AG04450 (cell line): ENCODE measurements around the gene SUMF2. TPM values are rescaled to one million over a fixed set of nuclear protein-coding genes. Genes with fewer than 3 reads are reported as not detected.

ENCODE experiments used
- CTCF ChIA-PET: fragments of 300-600, 350-600 bp; formaldehyde crosslinking; extraction: SDS; loops from one replicate; lab custom pipeline; 2022; ENCODE audit warnings: antibody characterized with exemption, inconsistent platforms; lab: Charles Lee
- POLR2A ChIA-PET: fragments of 350-600 bp; formaldehyde crosslinking; extraction: SDS; loops from one replicate; lab custom pipeline; 2021; ENCODE audit warnings: antibody characterized with exemption, inconsistent platforms; lab: Yijun Ruan, JAX
- DNase-seq: peaks from one replicate; pipeline ENCODE4 v3.0.0-alpha.2; 2011; ENCODE audit warnings: low read depth, low spot score
- H3K27ac ChIP-seq: one replicate; pipeline ENCODE4 v1.5.1; 2012; ENCODE audit warnings: low read depth, low read length, control low read depth
- H3K27me3 ChIP-seq: one replicate; pipeline ENCODE4 v1.6.0; 2012; ENCODE audit warnings: low read length; ENCODE audit not compliant: control insufficient read depth, insufficient read depth
- H3K4me3 ChIP-seq: 2 replicates; pipeline ENCODE4 v1.5.1; 2011; ENCODE audit warnings: mild to moderate bottlenecking, low read depth, low read length, control low read depth
- H3K9me3 ChIP-seq: 2 replicates; pipeline ENCODE4 v1.5.1; 2012; ENCODE audit warnings: low read length; ENCODE audit not compliant: control insufficient read depth, insufficient read depth
- polyA plus RNA-seq: library from polyadenylated mRNA; depleted of rRNA; stranded (reverse); fragments of >200 nt; gene quantifications from 2 replicates; pipeline ENCODE4 v1.2.3, GENCODE V29; 2011; rRNA removed
- small RNA-seq: library from RNA; depleted of rRNA; stranded (forward); fragments of <200 nt; gene quantifications from one replicate; pipeline ENCODE3, GENCODE V24; 2012; ENCODE audit warnings: low read depth; ENCODE audit not compliant: insufficient read length
- TF ChIP-seq, protein P1 (sequence below): IDR thresholded peaks from 2 replicates; pipeline ENCODE4 v1.5.1; 2011; ENCODE audit warnings: low read depth, low read length, control low read depth, inconsistent platforms

Gene SUMF2
- polyA plus RNA-seq, 1 experiment: 95.4 TPM

DNA sequence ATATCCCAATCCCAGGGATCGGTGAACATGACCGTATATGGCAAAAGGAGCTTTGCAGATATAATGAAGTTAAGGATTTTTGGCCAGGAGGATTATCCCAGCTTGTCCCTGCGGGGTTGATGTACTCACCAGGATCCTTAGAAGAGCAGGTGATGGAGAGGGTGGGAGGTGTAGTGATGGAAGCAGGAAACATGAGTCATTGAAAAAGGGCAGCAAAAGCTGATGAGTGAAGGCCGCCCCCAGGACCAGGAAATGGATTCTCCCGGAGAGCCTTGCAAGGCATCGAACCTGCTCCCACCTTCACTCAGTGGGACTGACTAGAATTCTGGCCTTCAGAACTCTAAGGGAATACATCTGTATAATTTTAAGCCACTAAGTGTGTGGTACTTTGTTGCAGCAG, 57.4 kb downstream of the SUMF2 start:
- Histone ChIP-seq H3K27ac (no peak overlapping the region), H3K4me3 (no peak overlapping the region), H3K9me3 (no peaks in the 10 kb centered on the region), H3K27me3 (peaks cover 4% of the 10 kb centered on the region)
- TF ChIP-seq, protein P1, sequence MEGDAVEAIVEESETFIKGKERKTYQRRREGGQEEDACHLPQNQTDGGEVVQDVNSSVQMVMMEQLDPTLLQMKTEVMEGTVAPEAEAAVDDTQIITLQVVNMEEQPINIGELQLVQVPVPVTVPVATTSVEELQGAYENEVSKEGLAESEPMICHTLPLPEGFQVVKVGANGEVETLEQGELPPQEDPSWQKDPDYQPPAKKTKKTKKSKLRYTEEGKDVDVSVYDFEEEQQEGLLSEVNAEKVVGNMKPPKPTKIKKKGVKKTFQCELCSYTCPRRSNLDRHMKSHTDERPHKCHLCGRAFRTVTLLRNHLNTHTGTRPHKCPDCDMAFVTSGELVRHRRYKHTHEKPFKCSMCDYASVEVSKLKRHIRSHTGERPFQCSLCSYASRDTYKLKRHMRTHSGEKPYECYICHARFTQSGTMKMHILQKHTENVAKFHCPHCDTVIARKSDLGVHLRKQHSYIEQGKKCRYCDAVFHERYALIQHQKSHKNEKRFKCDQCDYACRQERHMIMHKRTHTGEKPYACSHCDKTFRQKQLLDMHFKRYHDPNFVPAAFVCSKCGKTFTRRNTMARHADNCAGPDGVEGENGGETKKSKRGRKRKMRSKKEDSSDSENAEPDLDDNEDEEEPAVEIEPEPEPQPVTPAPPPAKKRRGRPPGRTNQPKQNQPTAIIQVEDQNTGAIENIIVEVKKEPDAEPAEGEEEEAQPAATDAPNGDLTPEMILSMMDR: no peak
- DNase-seq: no peak
- ChIA-PET CTCF (no interaction called here), POLR2A (no interaction called here)

DNA sequence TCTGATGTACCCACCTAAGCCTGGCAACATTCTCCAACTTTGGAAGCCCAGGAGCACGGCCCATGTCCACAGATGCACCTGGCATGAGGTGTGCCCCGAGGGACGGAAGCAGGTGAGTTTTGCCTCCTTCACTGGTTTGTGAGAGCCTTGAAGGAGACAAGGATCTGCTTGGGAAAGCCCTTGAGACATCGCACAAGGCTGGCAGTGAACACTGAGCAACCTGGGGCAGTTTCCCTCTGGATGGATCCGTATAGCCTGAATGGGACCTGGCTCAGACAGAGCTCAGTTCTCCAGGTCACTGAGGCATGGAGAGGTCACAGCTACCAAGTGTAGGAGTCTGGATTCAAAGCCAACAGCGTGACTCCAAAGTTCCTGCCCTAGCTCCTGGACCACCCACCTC, 60.9 kb downstream of the SUMF2 start:
- ChIA-PET CTCF (no interaction called here), POLR2A (no interaction called here)
- DNase-seq: no peak
- H3K4me3 ChIP-seq: no peak overlapping the region
- TF ChIP-seq, protein P1: no peak
- H3K27ac ChIP-seq: no peak overlapping the region
- H3K27me3 ChIP-seq: no peaks in the 10 kb centered on the region
- no peaks in the 10 kb centered on the region for H3K9me3 ChIP-seq

DNA sequence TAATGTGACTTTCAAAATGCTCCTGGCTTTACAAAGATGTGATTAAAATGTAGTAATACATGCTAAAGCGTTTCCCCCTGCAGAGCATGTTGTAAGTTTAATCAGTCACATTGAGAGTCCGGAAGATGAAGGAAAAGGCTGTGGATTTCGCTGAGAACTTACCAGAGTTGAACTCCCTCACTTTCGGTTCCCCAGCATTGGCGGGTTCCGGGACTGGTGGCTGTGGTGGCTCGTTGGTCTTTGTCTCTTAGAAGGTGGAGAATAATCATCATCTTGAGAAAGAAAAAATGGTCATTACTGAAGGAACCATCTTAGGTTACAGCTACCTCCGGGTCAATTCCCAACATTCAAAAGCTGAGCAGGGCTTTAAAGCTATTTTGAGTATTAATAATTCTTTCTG, 61.7 kb downstream of the SUMF2 start:
- H3K27ac ChIP-seq: no peak overlapping the region
- H3K4me3 ChIP-seq: no peak overlapping the region
- TF ChIP-seq, protein P1: no peak
- no peaks in the 10 kb centered on the region for H3K27me3 ChIP-seq
- H3K9me3 ChIP-seq: no peaks in the 10 kb centered on the region
- POLR2A ChIA-PET: no interaction called here
- DNase-seq: no peak
- CTCF ChIA-PET: no interaction called here

DNA sequence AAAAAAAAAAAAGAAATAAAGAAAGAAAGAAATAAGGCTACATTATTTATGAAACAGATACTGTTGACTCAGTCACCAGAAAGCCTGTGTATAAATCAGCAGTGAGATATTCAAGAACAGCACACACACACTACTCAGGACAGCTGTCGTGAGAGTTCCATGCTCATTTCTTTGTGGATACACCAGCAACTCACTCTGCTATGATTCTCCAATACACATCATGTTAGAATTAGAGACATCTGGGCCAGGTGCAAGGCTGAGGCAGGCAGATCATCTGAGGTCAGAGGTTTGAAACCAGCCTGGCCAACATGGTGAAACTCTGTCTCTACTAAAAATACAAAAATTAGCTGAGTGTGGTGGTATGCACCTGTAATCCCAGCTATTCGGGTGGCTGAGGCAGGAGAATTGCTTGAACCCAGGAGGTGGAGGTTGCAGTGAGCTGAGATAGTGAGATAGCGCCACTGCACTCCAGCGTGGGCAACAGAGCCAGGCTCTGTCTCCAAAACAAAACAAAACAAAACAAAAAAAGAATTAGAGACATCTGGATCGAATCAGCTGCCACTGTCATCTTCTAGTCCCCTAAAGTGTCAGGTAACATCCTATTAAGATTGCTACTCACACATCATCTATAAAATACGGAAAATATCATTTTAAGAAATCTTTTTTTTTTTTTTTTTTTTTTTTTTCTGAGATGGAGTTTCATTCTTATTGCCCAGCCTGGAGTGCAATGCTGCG, 63.3 kb downstream of the SUMF2 start:
- no peak overlapping the region for H3K27ac ChIP-seq
- H3K4me3 ChIP-seq: no peak overlapping the region
- no peaks in the 10 kb centered on the region for H3K9me3 ChIP-seq
- no peak for DNase-seq
- CTCF ChIA-PET: no interaction called here
- POLR2A ChIA-PET: interaction anchor here (0.7 kb wide), 1 partner anchor 1102 kb away, joined by 4 read pairs; no protein-coding TSS in a partner anchor
- no peaks in the 10 kb centered on the region for H3K27me3 ChIP-seq
- TF ChIP-seq, protein P1: no peak

Small RNA genes lying within 50 kb of the gene (small RNA-seq; reads per million reads assigned to genes)
- gene SNORA15 (1.1 reads per million), gene SNORA22B (not detected)

Other genes with a start within 250 kb of the SUMF2 start
- not detected in 2 replicates for gene SEPTIN14, start 201.5 kb upstream of the SUMF2 start, polyA plus RNA-seq
- gene ZNF713, start 176.8 kb upstream of the SUMF2 start, polyA plus RNA-seq: 2.7 and 3.1 TPM in 2 replicates
- 13.1 and 14.9 TPM in 2 replicates for gene MRPS17, start 112.4 kb upstream of the SUMF2 start, polyA plus RNA-seq
- gene NIPSNAP2, start 99.7 kb upstream of the SUMF2 start, polyA plus RNA-seq: 61.9 and 90.6 TPM in 2 replicates
- 66.0 and 66.4 TPM in 2 replicates for gene PSPH, start 12.8 kb upstream of the SUMF2 start, polyA plus RNA-seq
- 214 and 302 TPM in 2 replicates for gene CCT6A, start 12.5 kb upstream of the SUMF2 start, polyA plus RNA-seq
- 0.20 and 0.26 TPM in 2 replicates for gene PHKG1, start 28.7 kb downstream of the SUMF2 start, polyA plus RNA-seq
- gene CHCHD2, start 42.2 kb downstream of the SUMF2 start, polyA plus RNA-seq: 310 and 349 TPM in 2 replicates
- gene NUPR2, start 52.1 kb downstream of the SUMF2 start, polyA plus RNA-seq: not detected in 2 replicates